Measurements from ENCODE around the gene EMP3. TPM values are rescaled to one million over a fixed set of nuclear protein-coding genes. Genes with fewer than 3 reads are reported as not detected.

EMP3 gene
- total and polyA plus RNA-seq, 2 of the 13 experiments (the other 11 are each of a cell fraction or from before 2014, with no cell fraction given), result 2.2 to 7.8 TPM

- TF ChIP-seq BHLHE40 (IDR thresholded peaks at IDR 0.05; ENCODE audit: low read length), result peak; percentile 78
- TF ChIP-seq FOXA3 (CRISPR knock-in tag; IDR thresholded peaks at IDR 0.05), result 0 out of 2 replicates have a peak, but pooled peaks have one; percentile 9
- TF ChIP-seq PAF1 (CRISPR knock-in tag; IDR thresholded peaks at IDR 0.05), result no peak
- no peak for TF ChIP-seq PCBP1 (IDR thresholded peaks at IDR 0.05; ENCODE audit: borderline replicate concordance, low read depth, low read length)
- TF ChIP-seq EP300 (IDR thresholded peaks at IDR 0.05; ENCODE audit: low read depth in 2 of 2, low read length in 2 of 2), result no peak
- TF ChIP-seq EP300 (CRISPR knock-in tag; IDR thresholded peaks at IDR 0.05; ENCODE audit: borderline replicate concordance), result no peak
- no peak for TF ChIP-seq GATA4 (IDR thresholded peaks at IDR 0.05; ENCODE audit: borderline replicate concordance, low read depth)
- no peak for TF ChIP-seq GLMP (CRISPR knock-in tag; IDR thresholded peaks at IDR 0.05; ENCODE audit: borderline replicate concordance)
- TF ChIP-seq ZNF446 (CRISPR knock-in tag; IDR thresholded peaks at IDR 0.05), result no peak
- TF ChIP-seq HIVEP1 (CRISPR knock-in tag; IDR thresholded peaks at IDR 0.05), result no peak
- no peak for TF ChIP-seq RORA (CRISPR knock-in tag; IDR thresholded peaks at IDR 0.05)
- no peak for TF ChIP-seq ZNF552 (CRISPR knock-in tag; IDR thresholded peaks at IDR 0.05; ENCODE audit: borderline replicate concordance)
- TF ChIP-seq ETS1 (CRISPR knock-in tag; IDR thresholded peaks at IDR 0.05), result no peak
- TF ChIP-seq ZBTB38 (CRISPR knock-in tag; IDR thresholded peaks at IDR 0.05), result peak; percentile 50; the same call in 1 of the 2 replicates
- no peak for TF ChIP-seq ZBTB46 (CRISPR knock-in tag; IDR thresholded peaks at IDR 0.05; ENCODE audit: borderline replicate concordance)
- TF ChIP-seq STAG1 (CRISPR knock-in tag; IDR thresholded peaks at IDR 0.05), result no peak
- no peak for TF ChIP-seq IKZF1 (IDR thresholded peaks at IDR 0.05)
- TF ChIP-seq WIZ (CRISPR knock-in tag; IDR thresholded peaks at IDR 0.05), result no peak
- TF ChIP-seq ZNF652 (CRISPR knock-in tag; IDR thresholded peaks at IDR 0.05; ENCODE audit: borderline replicate concordance, low read depth), result no peak
- TF ChIP-seq RXRB (CRISPR knock-in tag; IDR thresholded peaks at IDR 0.05; ENCODE audit: borderline replicate concordance), result 0 out of 2 replicates have a peak, but pooled peaks have one; percentile 14
- 0 out of 2 replicates have a peak, but pooled peaks have one; percentile 45 for TF ChIP-seq TFE3 (CRISPR knock-in tag; IDR thresholded peaks at IDR 0.05)
- no peak for TF ChIP-seq KAT8 (CRISPR knock-in tag; IDR thresholded peaks at IDR 0.05)
- TF ChIP-seq NCOR1 (IDR thresholded peaks at IDR 0.05; ENCODE audit: borderline replicate concordance, low read length), result no peak
- no peak for TF ChIP-seq HES4 (CRISPR knock-in tag; IDR thresholded peaks at IDR 0.05; ENCODE audit: borderline replicate concordance)
- TF ChIP-seq ZNF547 (CRISPR knock-in tag; IDR thresholded peaks at IDR 0.05), result no peak
- no peak for TF ChIP-seq KLF15 (CRISPR knock-in tag; IDR thresholded peaks at IDR 0.05; ENCODE audit: borderline replicate concordance)
- no peak for TF ChIP-seq NRL (CRISPR knock-in tag; IDR thresholded peaks at IDR 0.05; ENCODE audit: borderline replicate concordance)
Observed at GRCh38 chr19:48348045-48348444, 22.7 kb downstream of the EMP3 start (continued).
